OCI-LY7 (cell line): ENCODE results near the gene EEF2K. TPM values are rescaled to one million over a fixed set of nuclear protein-coding genes. Genes with fewer than 3 reads are reported as not detected.
A peak's percentile ranks its signal among the peaks of the same experiment; 100 is the strongest.

ENCODE experiments used
- BruUV-seq: library from RNA; stranded (reverse); fragments of 400-500 nt; replicated peaks from 2 replicates; lab custom pipeline; 2021; lab: Mats Ljungman, UMichigan
- CTCF ChIA-PET: fragments of 300-600 bp; sonication (Branson Sonifier 250); formaldehyde crosslinking; loops from one replicate; lab custom pipeline; 2022; ENCODE audit warnings: antibody characterized with exemption; ENCODE audit not compliant: unreplicated experiment; lab: Charles Lee
- POLR2A ChIA-PET: fragments of 300-600 bp; sonication (Branson Sonifier 250); formaldehyde crosslinking; loops from one replicate; lab custom pipeline; 2022; ENCODE audit warnings: antibody characterized with exemption; lab: Charles Lee
- DNase-seq: peaks from one replicate; pipeline ENCODE4 v3.0.0-alpha.2; 2015; ENCODE audit warnings: low spot score
- H2AFZ ChIP-seq: fragments of 200-600 bp; sonication (generic), shearing (Covaris generic); 2 replicates; pipeline ENCODE4 v1.6.1; 2014; ENCODE audit warnings: mild to moderate bottlenecking, antibody characterized with exemption, low read length, moderate library complexity
- H3K27ac ChIP-seq: fragments of 200-600 bp; sonication (generic); 2 replicates; pipeline ENCODE4 v1.5.1; 2014; ENCODE audit warnings: mixed run types, low read depth, mild to moderate bottlenecking, moderate library complexity, low read length, inconsistent platforms; ENCODE audit not compliant: poor library complexity, severe bottlenecking
- H3K36me3 ChIP-seq: fragments of 200-600 bp; sonication (generic); 2 replicates; pipeline ENCODE4 v1.6.1; 2014; ENCODE audit warnings: mild to moderate bottlenecking, antibody characterized with exemption, low read length, moderate library complexity, mixed read lengths; ENCODE audit not compliant: insufficient read depth
- H3K4me1 ChIP-seq: fragments of 200-600 bp; sonication (generic); 2 replicates; pipeline ENCODE4 v1.5.1; 2014; ENCODE audit warnings: mild to moderate bottlenecking, low read length; ENCODE audit not compliant: insufficient read depth, poor library complexity, severe bottlenecking
- H3K4me2 ChIP-seq: fragments of 200-600 bp; sonication (generic); 2 replicates; pipeline ENCODE4 v1.6.1; 2014; ENCODE audit warnings: mild to moderate bottlenecking, low read length
- H3K4me3 ChIP-seq: fragments of 200-600 bp; sonication (generic); 2 replicates; pipeline ENCODE4 v1.5.1; 2014; ENCODE audit warnings: mild to moderate bottlenecking, low read depth, low read length; ENCODE audit not compliant: poor library complexity, severe bottlenecking
- H3K79me2 ChIP-seq: fragments of 200-600 bp; sonication (generic); 2 replicates; pipeline ENCODE4 v1.6.1; 2016; ENCODE audit warnings: low read depth, mild to moderate bottlenecking, low read length, moderate library complexity, mixed read lengths; ENCODE audit not compliant: insufficient read depth
- H3K9me2 ChIP-seq: fragments of 200-600 bp; sonication (generic); 2 replicates; pipeline ENCODE4 v1.6.1; 2016; ENCODE audit warnings: mild to moderate bottlenecking, low read length, mixed read lengths; ENCODE audit not compliant: insufficient read depth
- H3K9me3 ChIP-seq: fragments of 200-600 bp; sonication (generic); 2 replicates; pipeline ENCODE4 v1.6.1; 2014; ENCODE audit warnings: mild to moderate bottlenecking, mixed run types, low read length, mixed read lengths
- H4K20me1 ChIP-seq: fragments of 200-600 bp; sonication (generic); 2 replicates; pipeline ENCODE4 v1.6.1; 2014; ENCODE audit warnings: mild to moderate bottlenecking, antibody characterized with exemption, low read length, moderate library complexity, mixed read lengths; ENCODE audit not compliant: insufficient read depth
- CTCF ChIP-seq: fragments of 200-600 bp; sonication (generic); conservative IDR thresholded peaks from 2 replicates; pipeline ENCODE4 v1.5.1; 2014; ENCODE audit warnings: mild to moderate bottlenecking, antibody characterized with exemption, low read length, moderate library complexity, mixed read lengths
- EZH2phosphoT487 ChIP-seq: fragments of 200-600 bp; sonication (generic); IDR thresholded peaks from 2 replicates; pipeline ENCODE4 v1.6.1; 2018; ENCODE audit warnings: low read depth, borderline replicate concordance, mild to moderate bottlenecking, mixed run types, antibody characterized with exemption, low read length, moderate library complexity, mixed read lengths
- intact Hi-C: fragments of 100-400 bp; cut with micrococcal nuclease; formaldehyde crosslinking; loops from one replicate; pipeline ENCODE4 v1.10.0; 2022; ENCODE audit not compliant: unreplicated experiment
- total RNA-seq, 2 experiments: library from RNA; depleted of rRNA in 1 of 2; stranded (reverse); fragments of >200 nt in 1 of 2; shearing (Covaris generic) in 1 of 2; gene quantifications; 2 replicates each; pipeline ENCODE4 v1.2.3, GENCODE V29; 2014 to 2022

EEF2K gene
- total RNA-seq, 2 experiments from 2014 or later = 23.8 to 42.3 TPM

GRCh38 chr16:22205577-22206012 is 483 bp upstream of the EEF2K start:
- Histone ChIP-seq H3K79me2 (peaks cover 41% of the 10 kb centered on the region), H3K36me3 (peaks cover 2% of the 10 kb centered on the region), H3K4me1 (peaks cover 55% of the 10 kb centered on the region), H2AFZ (peak overlapping the region; percentile 92), H3K4me2 (peak overlapping the region; percentile 71), H3K9me3 (peaks cover 1% of the 10 kb centered on the region; the same call in 1 of the 2 replicates), H3K27ac (peak overlapping the region; percentile 33), H3K9me2 (no peaks in the 10 kb centered on the region), H3K4me3 (peak overlapping the region; percentile 94), H4K20me1 (no peaks in the 10 kb centered on the region)
- ChIA-PET CTCF (interaction anchor here (1.0 kb wide), 1 partner anchor 8 kb away, joined by 6 read pairs; no protein-coding TSS in a partner anchor), POLR2A (interaction anchor here (0.6 to 1.0 kb wide), 3 partner anchors 14 to 91 kb away, joined by 3 to 5 read pairs (median 5); partner anchors contain the start of gene POLR3E)
- intact Hi-C loops = loop anchor here (1.0 to 5.0 kb wide), 4 partner anchors 10 to 167 kb away; partner anchors contain the start of gene CDR2
- no peak for TF ChIP-seq CTCF
- no peak for TF ChIP-seq EZH2phosphoT487
- DNase-seq = no peak
- no TSS peak for BruUV-seq

DNA sequence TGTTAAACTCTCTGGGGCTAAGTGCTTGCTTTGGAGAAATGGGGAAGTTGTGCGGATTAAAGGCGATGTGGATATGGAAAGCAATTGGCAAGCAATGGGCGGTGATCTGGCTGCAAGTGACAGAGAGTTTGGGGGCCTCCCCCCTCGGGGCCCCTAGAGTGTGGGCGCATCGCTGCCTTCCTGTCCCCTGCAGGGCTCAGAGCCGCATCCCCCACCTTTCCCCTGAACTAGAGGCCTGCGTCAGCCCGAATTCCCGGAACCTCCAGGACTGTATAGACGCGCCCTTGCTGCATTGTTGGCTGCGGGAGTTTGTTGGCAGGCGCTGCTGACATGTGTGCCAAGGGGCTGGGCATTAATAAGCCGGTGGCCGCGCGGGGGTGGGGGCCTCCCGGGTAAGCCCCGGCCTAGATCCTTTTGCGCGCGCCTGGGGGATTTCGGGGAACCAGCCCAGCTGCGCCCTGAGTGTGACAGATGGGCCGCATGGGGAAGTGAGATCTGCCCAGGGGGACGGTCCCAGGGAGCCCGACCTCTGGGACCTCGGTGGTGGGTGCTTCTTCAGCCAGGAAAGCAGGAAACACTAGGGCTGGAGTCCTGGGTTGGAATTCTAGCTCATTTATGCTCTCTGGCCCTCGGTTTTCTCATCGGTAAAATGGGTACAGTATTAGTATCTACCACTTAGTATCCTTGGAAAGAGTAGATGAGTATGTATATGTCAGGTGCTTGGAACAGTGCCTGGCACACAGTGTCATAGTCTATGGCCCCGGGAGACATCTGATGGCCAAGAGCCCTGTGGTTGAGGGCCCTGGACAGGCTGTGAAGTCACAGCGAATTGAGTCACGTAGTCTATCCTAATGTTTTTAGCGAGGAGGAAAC is 1.0 kb downstream of the EEF2K start:
- Histone ChIP-seq H2AFZ (peak overlapping the region; percentile 55; the same call in 1 of the 2 replicates), H3K79me2 (peaks cover 56% of the 10 kb centered on the region), H3K4me3 (peak overlapping the region; percentile 94), H3K36me3 (peaks cover 17% of the 10 kb centered on the region), H3K9me2 (no peaks in the 10 kb centered on the region), H4K20me1 (no peaks in the 10 kb centered on the region), H3K4me2 (peak overlapping the region; percentile 90), H3K4me1 (peaks cover 50% of the 10 kb centered on the region), H3K27ac (peak overlapping the region; percentile 84), H3K9me3 (peaks cover 12% of the 10 kb centered on the region)
- peak; percentile 65 for DNase-seq
- intact Hi-C loops = loop anchor here (1.0 to 5.0 kb wide), 4 partner anchors 12 to 165 kb away; partner anchors contain the start of gene CDR2
- POLR2A ChIA-PET = interaction anchor here (0.6 to 1.2 kb wide), 4 partner anchors 8 to 1309 kb away, joined by 3 to 5 read pairs (median 4); no protein-coding TSS in a partner anchor
- TF ChIP-seq EZH2phosphoT487 = no peak
- no peak for TF ChIP-seq CTCF
- BruUV-seq = no TSS peak
- CTCF ChIA-PET = interaction anchor here (1.0 to 1.7 kb wide), 2 partner anchors 94 to 257 kb away, joined by 3 read pairs; no protein-coding TSS in a partner anchor
